Activated T-cell treated with anti-CD3 and anti-CD28 coated beads, Interleukin-2, amount 50 U/mL, for 48 hours (primary cell): ENCODE results near the gene PANK3.
A peak's percentile ranks its signal among the peaks of the same experiment; 100 is the strongest.
"Not testable (repeated sequence)": the region's sequence is repeated elsewhere in the genome, so short reads cannot be mapped to it uniquely, and the experiment has no call there.

ENCODE experiments used
- DNase-seq, 2 experiments: peaks; one replicate each; pipeline ENCODE4 v3.0.0-alpha.2; 2020

PANK3 gene

DNA sequence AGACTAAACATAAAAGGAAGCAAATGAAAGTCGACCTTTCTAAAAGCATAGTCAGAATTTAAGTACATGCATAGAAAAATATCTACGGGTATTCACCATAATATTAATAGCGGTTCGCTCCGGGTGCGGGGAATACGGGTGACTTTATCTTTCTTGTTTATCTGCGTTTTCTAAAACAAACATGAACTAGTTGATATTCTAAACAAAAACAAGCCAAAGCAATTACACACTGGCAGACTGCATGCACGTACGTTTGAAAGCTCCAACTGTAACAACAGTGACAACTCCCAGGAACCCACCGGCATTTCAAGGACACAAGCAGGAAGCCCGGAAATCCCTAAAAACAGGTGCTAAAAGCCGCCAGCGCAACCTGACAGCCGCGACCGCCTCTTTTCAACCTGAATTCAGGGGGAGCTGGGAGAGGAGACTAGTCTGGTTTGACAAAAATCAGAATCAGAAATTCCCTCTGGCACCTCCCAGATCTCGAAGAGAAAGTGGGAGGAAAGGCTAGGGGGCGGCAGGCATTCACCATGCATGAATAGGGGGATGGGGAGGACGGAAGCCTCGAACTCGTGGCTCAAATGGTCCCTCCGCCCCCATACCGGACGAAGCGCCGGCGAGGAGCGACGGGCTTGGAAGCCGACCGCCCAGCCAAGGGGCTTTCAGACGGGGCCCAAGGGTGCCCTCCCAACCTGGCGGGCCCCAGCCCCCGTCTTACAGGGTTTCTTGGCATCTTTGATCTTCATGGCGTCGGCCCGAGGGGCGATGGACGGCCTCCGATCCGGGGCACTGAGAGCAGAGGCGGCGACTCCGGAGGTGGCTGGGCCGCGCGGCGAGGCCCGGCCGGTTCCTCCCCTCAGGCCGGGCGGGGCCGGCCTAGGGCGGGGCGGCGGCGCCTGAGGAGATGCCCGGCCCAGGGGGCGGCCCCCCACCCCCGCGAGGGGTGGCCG is at the start of gene PANK3:
TSS of gene PANK3 (minus strand) at position 831 of the 950 bp plus-strand sequence. CDS start at position 746, 85 bp downstream.
- no peak for DNase-seq

DNA sequence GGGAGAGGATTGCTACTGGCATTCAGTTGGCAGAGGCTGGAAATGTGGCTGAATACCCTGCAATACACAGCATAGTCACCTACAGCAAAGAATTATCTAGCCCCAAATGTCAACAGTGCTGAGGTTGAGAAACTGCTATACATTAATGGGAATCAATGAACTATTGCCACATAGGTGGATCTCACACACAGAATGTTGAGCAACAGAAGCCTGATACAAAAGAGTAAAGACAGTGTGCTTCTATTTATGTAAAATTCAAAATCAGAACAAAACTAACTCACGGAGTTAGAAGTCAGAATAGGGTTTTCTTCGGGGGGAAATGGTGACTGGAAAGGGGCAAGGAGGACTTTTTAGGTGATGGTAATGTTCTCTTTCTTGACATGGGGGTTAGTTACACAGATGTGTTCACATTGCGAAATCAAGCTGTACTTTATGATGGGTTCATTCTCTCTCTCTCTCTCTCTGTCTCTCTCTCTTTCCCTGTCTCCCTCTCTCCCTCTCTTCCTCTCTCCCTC is 45.7 kb upstream of the PANK3 start:
- no peak for DNase-seq

GRCh38 chr5:168620807-168621206 is 41.6 kb upstream of the PANK3 start:
- DNase-seq = no peak

- DNase-seq = no peak
These were observed 35.5 kb upstream of the PANK3 start for GRCh38 chr5:168614661-168615060.

GRCh38 chr5:168613996-168614395 is 34.8 kb upstream of the PANK3 start:
- DNase-seq = no peak

DNA sequence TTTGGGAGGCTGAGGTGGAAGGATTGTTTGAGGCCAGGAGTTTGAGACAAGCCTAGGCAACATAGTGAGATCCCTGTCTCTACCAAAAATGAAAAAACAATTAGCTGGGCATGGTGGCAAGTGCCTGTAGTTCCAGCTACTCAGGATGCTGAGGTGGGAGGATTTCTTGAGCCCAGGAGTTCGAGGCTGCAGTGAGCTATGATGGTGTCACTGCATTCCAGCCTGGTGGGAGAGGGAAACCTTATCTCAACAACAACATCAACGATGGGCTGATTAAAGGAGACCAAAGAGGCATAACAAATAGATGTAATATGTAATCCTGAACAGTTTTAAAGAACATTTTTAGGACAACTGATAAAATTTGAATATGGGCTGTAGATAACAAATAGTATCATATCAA is 34.2 kb upstream of the PANK3 start:
- no peak for DNase-seq

DNA sequence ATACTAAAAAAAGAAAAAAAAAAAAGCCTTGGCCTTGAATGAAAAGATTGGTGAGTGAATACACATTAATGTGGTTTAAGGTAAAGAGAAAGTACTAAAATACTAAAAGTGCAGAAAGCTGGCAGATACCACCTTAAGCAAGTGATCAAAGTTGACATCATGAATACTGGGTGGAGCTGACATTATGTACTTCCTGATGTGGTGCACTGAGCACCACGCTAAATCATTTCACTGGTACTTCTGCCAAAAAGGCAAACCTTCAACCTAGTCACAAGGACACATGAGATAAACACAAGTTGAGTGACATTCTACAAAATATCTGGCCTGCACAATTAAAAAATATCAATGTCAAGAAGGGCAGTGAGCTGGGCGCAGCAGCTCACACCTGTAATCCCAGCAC is 33.8 kb upstream of the PANK3 start:
- DNase-seq = no peak

DNA sequence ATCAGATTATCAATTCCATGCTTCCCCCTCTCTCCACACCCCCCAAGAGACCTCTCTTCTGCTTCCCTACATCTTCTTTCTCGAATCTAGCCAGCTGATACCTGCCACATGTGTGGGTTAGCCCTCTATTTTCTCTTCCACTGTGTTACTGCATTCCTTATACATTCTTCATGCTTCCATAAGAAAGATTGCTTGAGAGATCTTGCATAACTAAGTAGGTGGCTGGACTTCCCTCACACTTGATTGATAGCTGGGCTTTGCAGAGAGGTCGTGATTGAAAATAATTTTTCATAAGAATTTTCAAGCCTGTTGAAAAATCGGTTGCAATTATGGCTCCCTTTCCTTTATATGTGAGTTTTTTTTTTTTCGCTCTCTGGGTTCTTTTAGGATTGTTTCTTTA is 33.0 kb upstream of the PANK3 start:
- no peak for DNase-seq

DNA sequence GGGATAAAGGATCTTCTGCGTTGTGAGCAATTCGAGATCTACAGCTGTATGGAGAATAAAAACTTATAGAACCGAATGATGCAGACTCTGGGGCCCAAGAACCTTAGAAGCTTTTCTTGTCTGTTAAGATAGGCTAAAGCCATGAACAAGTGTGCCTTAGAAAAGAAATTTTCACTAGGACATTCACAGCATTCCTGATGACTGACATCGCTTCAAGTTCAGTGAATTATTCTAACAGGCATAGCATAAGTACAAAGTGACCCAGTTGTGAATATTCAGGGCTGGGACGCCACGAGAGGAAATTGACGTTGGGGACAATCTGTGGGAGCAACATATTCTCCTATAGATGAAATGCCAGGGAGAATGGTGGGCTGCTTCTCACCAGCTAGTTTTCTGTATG is 32.0 kb upstream of the PANK3 start:
- no peak for DNase-seq

DNA sequence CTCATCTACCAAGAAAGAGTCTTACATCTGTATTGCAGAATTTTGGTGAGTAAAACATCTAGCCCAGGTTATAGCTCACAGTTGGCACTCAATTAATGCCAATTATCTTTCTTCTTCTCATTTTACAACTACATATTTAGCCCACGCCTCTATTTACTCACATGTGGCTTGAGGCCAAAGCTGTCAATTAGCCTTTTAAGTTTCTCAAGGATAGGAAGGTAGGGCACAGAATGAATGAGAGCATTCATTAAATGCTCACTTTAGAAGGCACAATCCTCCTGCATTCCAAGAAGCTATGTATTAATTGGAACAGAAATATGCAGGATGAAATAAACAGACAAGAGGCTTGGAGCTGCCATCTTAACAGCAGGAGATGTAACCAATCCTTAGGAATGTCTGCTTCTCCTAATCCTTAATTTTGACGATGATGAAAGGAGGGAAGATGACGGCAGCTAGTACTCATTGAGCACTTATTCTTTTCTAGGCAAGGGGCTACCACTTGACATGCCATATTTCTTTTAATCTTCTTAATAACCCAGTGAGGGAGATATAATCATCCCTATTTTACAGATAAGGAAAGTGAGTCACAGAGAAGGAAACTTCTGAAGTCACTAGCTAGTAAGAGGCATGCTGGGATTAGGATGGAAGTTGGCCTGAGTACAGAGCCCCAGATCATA is 30.8 kb upstream of the PANK3 start:
- DNase-seq = no peak

- DNase-seq = no peak
These were observed 29.7 kb upstream of the PANK3 start for GRCh38 chr5:168608821-168609220.

DNA sequence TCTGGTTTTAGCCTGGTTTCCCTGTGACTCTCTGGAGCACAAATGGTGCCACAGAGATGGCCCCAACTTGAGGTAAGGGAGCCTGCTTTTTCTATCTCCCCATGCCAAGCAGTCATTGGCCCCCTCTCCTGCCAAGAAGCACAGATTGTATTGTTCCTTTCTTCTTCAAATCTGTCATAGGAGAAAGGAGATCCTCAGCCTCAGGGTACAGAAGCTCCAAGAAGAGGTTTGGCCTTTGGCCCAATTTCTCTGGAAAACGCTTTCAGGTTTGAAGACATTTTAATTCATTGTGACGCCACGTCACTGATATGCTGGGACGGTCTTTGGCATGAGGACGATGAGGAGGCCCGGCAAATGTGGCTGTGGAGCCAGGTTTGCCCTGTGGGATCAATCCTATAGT is 29.2 kb upstream of the PANK3 start:
- no peak for DNase-seq

GRCh38 chr5:168607946-168608345 is 28.8 kb upstream of the PANK3 start:
- DNase-seq = peak; percentile 65 to 71

GRCh38 chr5:168606562-168606961 is 27.4 kb upstream of the PANK3 start:
- no peak for DNase-seq

GRCh38 chr5:168604436-168604835 is 25.3 kb upstream of the PANK3 start:
- DNase-seq = no peak

GRCh38 chr5:168603746-168604145 is 24.6 kb upstream of the PANK3 start:
- no peak for DNase-seq

DNA sequence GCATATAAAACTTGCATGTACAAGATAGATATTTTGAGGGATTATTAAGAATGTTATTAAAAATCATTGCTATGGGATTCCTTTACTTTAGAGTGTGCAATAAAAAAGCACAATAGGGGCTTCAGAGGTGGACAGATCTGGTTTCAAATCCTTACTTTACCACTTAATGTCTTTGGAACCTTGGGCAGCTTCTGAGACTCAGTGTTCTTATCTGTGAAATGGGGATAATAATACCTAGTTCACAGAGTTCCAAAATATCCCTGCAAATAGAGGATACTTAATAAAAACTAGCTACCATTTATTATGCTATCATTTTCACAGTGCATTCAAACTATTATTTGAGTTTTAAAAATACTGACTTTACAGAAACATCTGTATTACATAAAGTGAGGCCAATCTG is 23.3 kb upstream of the PANK3 start:
- no peak for DNase-seq

DNA sequence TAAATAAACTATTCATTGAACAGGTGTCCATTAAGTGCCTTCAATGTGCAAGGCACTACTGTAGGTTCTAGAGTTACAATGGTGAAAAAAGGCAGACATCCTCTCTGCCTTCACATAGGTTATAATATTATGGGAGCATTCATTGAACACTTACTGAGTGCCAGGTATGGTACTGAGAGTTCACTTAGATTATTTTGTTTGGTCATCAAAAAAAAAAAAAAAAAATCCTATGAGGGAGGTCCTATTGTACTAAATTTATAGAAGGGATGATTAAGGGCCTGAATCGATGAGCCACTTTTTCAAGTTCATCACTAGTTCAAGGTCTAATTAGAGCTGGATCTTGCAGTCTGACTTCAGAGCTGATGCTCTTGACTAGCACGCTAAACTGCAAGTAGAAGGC is 22.8 kb upstream of the PANK3 start:
- no peak for DNase-seq

DNA sequence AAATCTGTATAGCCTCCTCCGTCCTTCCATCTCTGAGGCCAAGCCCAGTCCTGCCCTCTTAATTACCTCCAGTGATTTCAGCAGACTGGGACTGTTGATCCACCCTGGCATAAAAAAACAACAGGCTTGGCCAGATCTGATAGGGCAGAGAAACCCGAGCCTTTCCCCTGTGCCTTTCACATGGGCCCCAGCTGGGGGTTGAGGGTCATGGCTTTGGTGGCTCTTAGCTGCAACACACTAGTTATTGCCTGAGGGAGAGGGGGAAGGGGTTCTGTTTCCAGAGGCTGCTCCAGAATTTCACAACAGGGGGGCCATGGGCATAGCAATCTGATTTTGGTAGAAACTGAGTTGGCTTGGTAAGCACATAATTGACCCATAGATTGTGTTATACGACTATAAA is 21.2 kb upstream of the PANK3 start:
- DNase-seq = no peak

DNA sequence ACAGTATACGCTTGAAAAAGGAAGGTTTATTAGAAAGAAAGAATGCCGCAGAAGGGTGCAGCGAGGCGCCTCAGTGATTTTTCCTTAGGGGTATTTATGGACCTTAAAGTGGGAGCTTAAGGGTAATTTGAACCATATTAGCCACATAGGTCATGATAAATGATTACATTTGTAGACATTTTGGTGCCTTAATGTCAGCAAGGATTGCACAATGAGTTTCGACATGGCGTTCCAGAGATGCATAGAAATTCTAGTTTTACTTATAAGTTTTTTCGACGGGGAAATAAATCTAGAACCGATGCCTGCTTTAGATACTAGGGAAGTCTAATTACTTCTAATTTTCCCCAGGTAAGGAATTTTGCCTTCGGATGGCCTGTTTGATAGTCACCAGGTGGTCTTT is 20.7 kb upstream of the PANK3 start:
- no peak for DNase-seq

GRCh38 chr5:168598639-168599038 is 19.5 kb upstream of the PANK3 start:
- DNase-seq = no peak

- no peak for DNase-seq
These were observed 17.8 kb upstream of the PANK3 start for GRCh38 chr5:168596927-168597326.

DNA sequence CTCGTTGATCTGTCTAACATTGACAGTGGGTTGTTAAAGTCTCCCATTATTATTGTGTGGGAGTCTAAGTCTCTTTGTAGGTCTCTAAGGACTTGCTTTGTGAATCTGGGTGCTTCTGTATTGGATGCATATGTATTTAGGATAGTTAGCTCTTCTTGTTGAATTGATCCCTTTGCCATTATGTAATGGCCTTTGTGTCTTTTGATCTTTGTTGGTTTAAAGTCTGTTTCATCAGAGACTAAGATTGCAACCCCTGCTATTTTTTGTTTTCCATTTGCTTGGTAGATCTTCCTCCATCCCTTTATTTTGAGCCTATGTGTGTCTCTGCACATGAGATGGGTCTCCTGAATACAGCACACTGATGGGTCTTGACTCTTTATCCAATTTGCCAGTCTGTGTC is 17.0 kb upstream of the PANK3 start:
- DNase-seq = not testable (repeated sequence)

DNA sequence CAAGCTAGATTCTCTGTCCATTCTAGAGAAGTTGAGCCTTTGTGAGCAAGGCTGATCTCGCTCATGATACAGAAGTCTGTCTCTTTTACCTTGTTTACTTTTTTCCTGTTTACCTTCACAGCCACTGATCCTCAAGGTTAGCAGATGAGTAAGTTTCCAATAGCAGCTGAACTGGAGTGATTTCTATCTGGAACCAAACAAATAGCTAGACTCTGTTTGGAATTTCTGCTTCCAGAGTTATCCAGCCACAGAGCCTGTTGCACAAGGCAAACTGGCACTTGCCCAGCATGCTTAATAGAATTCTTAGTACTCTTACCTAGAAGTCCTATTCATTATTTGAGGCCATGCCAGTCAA is 12.8 kb upstream of the PANK3 start:
- no peak for DNase-seq
